Ascending aorta (tissue), 2 donors: ENCODE measurements around the gene ABLIM2. TPM values are rescaled to one million over a fixed set of nuclear protein-coding genes. Genes with fewer than 3 reads are reported as not detected.

ENCODE experiments used
- DNase-seq, 2 donors: peaks; one replicate each; pipeline ENCODE4 v3.0.0-alpha.2; 2019; ENCODE audit warnings: low spot score in 2 of 2
- H3K27ac ChIP-seq, 2 donors: fragments of 200-600 bp; sonication (generic); one replicate each; pipeline ENCODE4 v1.5.1; 2016 to 2017; ENCODE audit warnings: mild to moderate bottlenecking in 1 of 2
- H3K27me3 ChIP-seq: fragments of 200-600 bp; sonication (generic); one replicate; pipeline ENCODE4 v1.5.1; 2017
- H3K36me3 ChIP-seq, 2 donors: fragments of 200-600 bp; sonication (generic); one replicate each; pipeline ENCODE4 v1.5.1; 2016
- H3K4me1 ChIP-seq, 2 donors: fragments of 200-600 bp; sonication (generic); one replicate each; pipeline ENCODE4 v1.5.1; 2016 to 2017; ENCODE audit warnings: mild to moderate bottlenecking in 1 of 2
- H3K4me3 ChIP-seq, 2 donors: fragments of 200-600 bp; sonication (generic); one replicate each; pipeline ENCODE4 v1.5.1; 2016 to 2017; ENCODE audit warnings: mild to moderate bottlenecking in 1 of 2
- H3K9me3 ChIP-seq, 2 donors: fragments of 200-600 bp; sonication (generic); one replicate each; pipeline ENCODE4 v1.5.1; 2016
- CTCF ChIP-seq, 3 experiments: fragments of 200-600 bp in 2 of 3; fragments of 450-650 bp in 1 of 3; sonication (generic) in 2 of 3; IDR thresholded peaks; one replicate each; pipeline ENCODE4 v1.5.1; 2016 to 2019; ENCODE audit warnings: antibody characterized with exemption in 3 of 3, mild to moderate bottlenecking in 1 of 3, moderate library complexity in 1 of 3
- intact Hi-C: fragments of 100-400 bp; cut with DNase I; formaldehyde crosslinking; loops from one replicate; pipeline ENCODE4 v1.15.1; 2023
- total RNA-seq: library from RNA; depleted of rRNA; stranded (reverse); fragments of >200 nt; gene quantifications from one replicate; pipeline ENCODE4 v1.1.0, GENCODE V29; 2016

Gene ABLIM2
- total RNA-seq, 1 donor from 2014 or later, result 30.8 TPM

- Histone ChIP-seq H3K9me3 (peaks cover 0 to 2% of the 10 kb centered on the region in 2 donors), H3K27me3 (no peaks in the 10 kb centered on the region), H3K4me3 (no peak overlapping the region), H3K27ac (no peak overlapping the region), H3K36me3 (no peaks in the 10 kb centered on the region), H3K4me1 (no peaks in the 10 kb centered on the region)
- no peak for TF ChIP-seq CTCF (IDR thresholded peaks at IDR 0.05)
- no peak for DNase-seq
- intact Hi-C loops, result no loop called here
Observed at GRCh38 chr4:8110071-8110986, 48.3 kb downstream of the ABLIM2 start.

- Histone ChIP-seq H3K27ac (no peak overlapping the region), H3K4me3 (no peak overlapping the region), H3K36me3 (peaks cover 0 to 2% of the 10 kb centered on the region in 2 donors), H3K9me3 (peaks cover 0 to 2% of the 10 kb centered on the region in 2 donors), H3K27me3 (no peaks in the 10 kb centered on the region), H3K4me1 (no peaks in the 10 kb centered on the region)
- TF ChIP-seq CTCF (IDR thresholded peaks at IDR 0.05), result no peak
- intact Hi-C loops, result no loop called here
- no peak for DNase-seq
Observed at GRCh38 chr4:8109406-8110065, 49.1 kb downstream of the ABLIM2 start.

GRCh38 chr4:8108991-8109390, 49.6 kb downstream of the ABLIM2 start:
- no peak overlapping the region for H3K4me3 ChIP-seq
- H3K27me3 ChIP-seq, result no peaks in the 10 kb centered on the region
- H3K27ac ChIP-seq, result no peak overlapping the region
- no peak for TF ChIP-seq CTCF (IDR thresholded peaks at IDR 0.05)
- H3K4me1 ChIP-seq, result no peaks in the 10 kb centered on the region
- intact Hi-C loops, result no loop called here
- no peak for DNase-seq
- H3K36me3 ChIP-seq, result peaks cover 0 to 5% of the 10 kb centered on the region in 2 donors
- H3K9me3 ChIP-seq, result peaks cover 0 to 2% of the 10 kb centered on the region in 2 donors

- Histone ChIP-seq H3K36me3 (peaks cover 0 to 8% of the 10 kb centered on the region in 2 donors), H3K9me3 (peaks cover 0 to 2% of the 10 kb centered on the region in 2 donors), H3K4me3 (no peak overlapping the region), H3K4me1 (no peaks in the 10 kb centered on the region), H3K27ac (no peak overlapping the region), H3K27me3 (no peaks in the 10 kb centered on the region)
- intact Hi-C loops, result no loop called here
- TF ChIP-seq CTCF (IDR thresholded peaks at IDR 0.05), result no peak
- DNase-seq, result no peak
Observed at GRCh38 chr4:8108261-8108660, 50.4 kb downstream of the ABLIM2 start.

GRCh38 chr4:8107146-8107657, 51.4 kb downstream of the ABLIM2 start:
- Histone ChIP-seq H3K4me1 (no peaks in the 10 kb centered on the region), H3K36me3 (peaks cover 0 to 8% of the 10 kb centered on the region in 2 donors), H3K9me3 (no peaks in the 10 kb centered on the region), H3K27ac (no peak overlapping the region), H3K4me3 (no peak overlapping the region), H3K27me3 (no peaks in the 10 kb centered on the region)
- no peak for DNase-seq
- intact Hi-C loops, result no loop called here
- no peak for TF ChIP-seq CTCF (IDR thresholded peaks at IDR 0.05)
